Measurements from ENCODE around the gene ZYG11A.

- TF ChIP-seq TAF1 (IDR thresholded peaks at IDR 0.05; ENCODE audit: low read depth) = no peak
- TF ChIP-seq MAX (IDR thresholded peaks at IDR 0.05) = no peak
- no peak for TF ChIP-seq YY1 (IDR thresholded peaks at IDR 0.05; ENCODE audit: low read depth)
- no peak for TF ChIP-seq CEBPB (IDR thresholded peaks at IDR 0.05)
- TF ChIP-seq, protein P1, sequence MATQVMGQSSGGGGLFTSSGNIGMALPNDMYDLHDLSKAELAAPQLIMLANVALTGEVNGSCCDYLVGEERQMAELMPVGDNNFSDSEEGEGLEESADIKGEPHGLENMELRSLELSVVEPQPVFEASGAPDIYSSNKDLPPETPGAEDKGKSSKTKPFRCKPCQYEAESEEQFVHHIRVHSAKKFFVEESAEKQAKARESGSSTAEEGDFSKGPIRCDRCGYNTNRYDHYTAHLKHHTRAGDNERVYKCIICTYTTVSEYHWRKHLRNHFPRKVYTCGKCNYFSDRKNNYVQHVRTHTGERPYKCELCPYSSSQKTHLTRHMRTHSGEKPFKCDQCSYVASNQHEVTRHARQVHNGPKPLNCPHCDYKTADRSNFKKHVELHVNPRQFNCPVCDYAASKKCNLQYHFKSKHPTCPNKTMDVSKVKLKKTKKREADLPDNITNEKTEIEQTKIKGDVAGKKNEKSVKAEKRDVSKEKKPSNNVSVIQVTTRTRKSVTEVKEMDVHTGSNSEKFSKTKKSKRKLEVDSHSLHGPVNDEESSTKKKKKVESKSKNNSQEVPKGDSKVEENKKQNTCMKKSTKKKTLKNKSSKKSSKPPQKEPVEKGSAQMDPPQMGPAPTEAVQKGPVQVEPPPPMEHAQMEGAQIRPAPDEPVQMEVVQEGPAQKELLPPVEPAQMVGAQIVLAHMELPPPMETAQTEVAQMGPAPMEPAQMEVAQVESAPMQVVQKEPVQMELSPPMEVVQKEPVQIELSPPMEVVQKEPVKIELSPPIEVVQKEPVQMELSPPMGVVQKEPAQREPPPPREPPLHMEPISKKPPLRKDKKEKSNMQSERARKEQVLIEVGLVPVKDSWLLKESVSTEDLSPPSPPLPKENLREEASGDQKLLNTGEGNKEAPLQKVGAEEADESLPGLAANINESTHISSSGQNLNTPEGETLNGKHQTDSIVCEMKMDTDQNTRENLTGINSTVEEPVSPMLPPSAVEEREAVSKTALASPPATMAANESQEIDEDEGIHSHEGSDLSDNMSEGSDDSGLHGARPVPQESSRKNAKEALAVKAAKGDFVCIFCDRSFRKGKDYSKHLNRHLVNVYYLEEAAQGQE (IDR thresholded peaks at IDR 0.05; ENCODE audit: low read depth) = no peak
- TF ChIP-seq TEAD4 (IDR thresholded peaks at IDR 0.05) = no peak
- TF ChIP-seq RAD21 (IDR thresholded peaks at IDR 0.05; ENCODE audit: low read depth) = no peak
- TF ChIP-seq NFIC (IDR thresholded peaks at IDR 0.05) = no peak
Measured at GRCh38 chr1:52801011-52801410, 41.5 kb upstream of the ZYG11A start.
